Islet of Langerhans (tissue), 1 donor: ENCODE data around the gene IZUMO4.

Experiments
- FAIRE-seq: peaks from one replicate; lab custom pipeline; 2011; peaks lifted over from hg19 to GRCh38; lab: Jason Lieb, UNC

Gene IZUMO4

GRCh38 chr19:2059422-2060201, 37.1 kb upstream of the IZUMO4 start:
- no peak for FAIRE-seq

GRCh38 chr19:2060884-2061494, 35.7 kb upstream of the IZUMO4 start:
- no peak for FAIRE-seq

- FAIRE-seq, result peak; percentile 36
Observed at GRCh38 chr19:2061495-2062388, 35.0 kb upstream of the IZUMO4 start.

- no peak for FAIRE-seq
Observed at GRCh38 chr19:2062389-2062729, 34.4 kb upstream of the IZUMO4 start.

- FAIRE-seq, result no peak
Observed at GRCh38 chr19:2062770-2063169, 33.9 kb upstream of the IZUMO4 start.

- no peak for FAIRE-seq
Observed at GRCh38 chr19:2063824-2064223, 32.9 kb upstream of the IZUMO4 start.

- FAIRE-seq, result no peak
Observed at GRCh38 chr19:2064395-2064787, 32.3 kb upstream of the IZUMO4 start.

- FAIRE-seq, result no peak
Observed at GRCh38 chr19:2064788-2065524, 31.8 kb upstream of the IZUMO4 start.

GRCh38 chr19:2070436-2070827, 26.3 kb upstream of the IZUMO4 start:
- no peak for FAIRE-seq

GRCh38 chr19:2070986-2071673, 25.6 kb upstream of the IZUMO4 start:
- FAIRE-seq, result no peak

GRCh38 chr19:2072757-2073551, 23.8 kb upstream of the IZUMO4 start:
- FAIRE-seq, result no peak

- FAIRE-seq, result no peak
Observed at GRCh38 chr19:2076526-2076944, 20.2 kb upstream of the IZUMO4 start.

- no peak for FAIRE-seq
Observed at GRCh38 chr19:2077398-2077797, 19.3 kb upstream of the IZUMO4 start.

GRCh38 chr19:2077833-2078619, 18.7 kb upstream of the IZUMO4 start:
- no peak for FAIRE-seq

- no peak for FAIRE-seq
Observed at GRCh38 chr19:2079076-2079864, 17.4 kb upstream of the IZUMO4 start.

GRCh38 chr19:2079865-2080301, 16.8 kb upstream of the IZUMO4 start:
- FAIRE-seq, result no peak

GRCh38 chr19:2080336-2080988, 16.3 kb upstream of the IZUMO4 start:
- no peak for FAIRE-seq
